GM23338 (cell line): ENCODE results near the gene CELSR1. TPM values are rescaled to one million over a fixed set of nuclear protein-coding genes. Genes with fewer than 3 reads are reported as not detected.

Experiments used
- ATAC-seq: fragments of 200-7000 bp; cut with Tn5 transposase; 3 replicates; pipeline ENCODE4 v1.9.1; 2020
- DNase-seq: peaks from one replicate; pipeline ENCODE4 v3.0.0-alpha.2; 2015; ENCODE audit warnings: low spot score
- H2AFZ ChIP-seq: fragments of 200-600 bp; sonication (generic); 2 replicates; pipeline ENCODE4 v1.8.0; 2016; ENCODE audit warnings: antibody characterized with exemption, mild to moderate bottlenecking, moderate library complexity
- H3F3A ChIP-seq: fragments of 200-600 bp; sonication (generic); replicated peaks from 2 replicates; pipeline ENCODE4 v1.8.0; 2017; ENCODE audit warnings: antibody characterized with exemption, mixed run types, low read depth
- H3K27ac ChIP-seq: fragments of 200-600 bp; sonication (generic); 2 replicates; pipeline ENCODE4 v1.6.1; 2016; ENCODE audit warnings: low read depth
- H3K27me3 ChIP-seq: fragments of 200-600 bp; sonication (generic); 2 replicates; pipeline ENCODE4 v1.8.0; 2016; ENCODE audit warnings: mild to moderate bottlenecking, mixed run types, moderate library complexity; ENCODE audit not compliant: insufficient read depth
- H3K36me3 ChIP-seq: fragments of 200-600 bp; sonication (generic); 2 replicates; pipeline ENCODE4 v1.8.0; 2016; ENCODE audit warnings: mild to moderate bottlenecking; ENCODE audit not compliant: insufficient read depth
- H3K4me1 ChIP-seq: fragments of 200-600 bp; sonication (generic); 2 replicates; pipeline ENCODE4 v1.8.0; 2016; ENCODE audit warnings: mild to moderate bottlenecking, moderate library complexity; ENCODE audit not compliant: insufficient read depth
- H3K4me2 ChIP-seq: fragments of 200-600 bp; sonication (generic); 2 replicates; pipeline ENCODE4 v1.7.1; 2017; ENCODE audit warnings: mixed run types
- H3K4me3 ChIP-seq: fragments of 200-600 bp; sonication (generic); 2 replicates; pipeline ENCODE4 v1.6.1; 2016; ENCODE audit warnings: mixed run types
- H3K79me2 ChIP-seq: fragments of 200-600 bp; sonication (generic); replicated peaks from 2 replicates; pipeline ENCODE4 v1.8.0; 2017; ENCODE audit warnings: mild to moderate bottlenecking; ENCODE audit not compliant: insufficient read depth
- H3K9me2 ChIP-seq: fragments of 200-600 bp; sonication (generic); 2 replicates; pipeline ENCODE4 v1.8.0; 2017; ENCODE audit not compliant: insufficient read depth
- H4K20me1 ChIP-seq: fragments of 200-600 bp; sonication (generic); replicated peaks from 2 replicates; pipeline ENCODE4 v1.8.0; 2017; ENCODE audit warnings: mild to moderate bottlenecking; ENCODE audit not compliant: insufficient read depth
- H3K27ac Mint-ChIP-seq: 2 replicates; pipeline ENCODE4 v1.8.0; 2020; ENCODE audit warnings: inconsistent platforms, mild to moderate bottlenecking, moderate library complexity, mixed read lengths
- H3K27me3 Mint-ChIP-seq: 3 replicates; pipeline ENCODE4 v1.8.0; 2022; ENCODE audit warnings: low read depth, mild to moderate bottlenecking, moderate library complexity, mixed read lengths, inconsistent platforms; ENCODE audit not compliant: insufficient read depth, poor library complexity
- H3K36me3 Mint-ChIP-seq: 3 replicates; pipeline ENCODE4 v1.8.0; 2021; ENCODE audit warnings: low read depth, mild to moderate bottlenecking, inconsistent platforms, moderate library complexity, mixed read lengths
- H3K4me1 Mint-ChIP-seq: 3 replicates; pipeline ENCODE4 v1.8.0; 2020; ENCODE audit warnings: mild to moderate bottlenecking, inconsistent platforms, mixed read lengths
- H3K4me3 Mint-ChIP-seq: 3 replicates; pipeline ENCODE4 v1.8.0; 2021; ENCODE audit warnings: moderate library complexity, mild to moderate bottlenecking, inconsistent platforms, mixed read lengths
- H3K9me3 Mint-ChIP-seq: 3 replicates; pipeline ENCODE4 v1.8.0; 2020; ENCODE audit warnings: moderate library complexity, mild to moderate bottlenecking, inconsistent platforms, mixed read lengths
- CREB1 ChIP-seq: fragments of 250-450 bp; sonication (Bioruptor Pico); IDR thresholded peaks from 2 replicates; pipeline ENCODE4 v1.5.0; 2020; ENCODE audit warnings: low read depth, mild to moderate bottlenecking, moderate library complexity
- EZH2 ChIP-seq: fragments of 200-600 bp; sonication (generic); IDR thresholded peaks from one replicate; pipeline ENCODE4 v1.8.0; 2017; ENCODE audit warnings: antibody characterized with exemption, mild to moderate bottlenecking, low read depth; ENCODE audit not compliant: unreplicated experiment
- JUNB ChIP-seq: IDR thresholded peaks from one replicate; pipeline ENCODE4 v1.6.1; 2016; ENCODE audit warnings: antibody characterized with exemption; ENCODE audit not compliant: unreplicated experiment
- NANOG ChIP-seq: IDR thresholded peaks from 2 replicates; pipeline ENCODE4 v1.6.1; 2016; ENCODE audit warnings: antibody characterized with exemption, borderline replicate concordance
- POLR2AphosphoS5 ChIP-seq: IDR thresholded peaks from 2 replicates; pipeline ENCODE4 v1.6.1; 2016; ENCODE audit warnings: antibody characterized with exemption, low read depth
- STAT1 ChIP-seq: IDR thresholded peaks from one replicate; pipeline ENCODE4 v1.6.1; 2016; ENCODE audit warnings: antibody characterized with exemption; ENCODE audit not compliant: unreplicated experiment
- ZNF114 ChIP-seq: fragments of 250-450 bp; sonication (Bioruptor Pico); IDR thresholded peaks from 2 replicates; pipeline ENCODE4 v1.5.0; 2020; ENCODE audit warnings: mild to moderate bottlenecking, moderate library complexity
- ZNF331 ChIP-seq: fragments of 250-450 bp; sonication (Bioruptor Pico); IDR thresholded peaks from 2 replicates; pipeline ENCODE4 v1.5.0; 2020; ENCODE audit warnings: low read depth, mild to moderate bottlenecking, moderate library complexity
- polyA plus RNA-seq: library from polyadenylated mRNA; unstranded; fragments of >200 nt; fragmentation: Nextera tagmentation; extraction: Ambion mirVana; gene quantifications from 2 replicates; pipeline ENCODE4 v1.2.1, GENCODE V29; 2016
- total RNA-seq: library from RNA; depleted of rRNA; stranded (reverse); fragments of >200 nt; shearing (Covaris generic); gene quantifications from 2 replicates; pipeline ENCODE4 v1.2.3, GENCODE V29; 2014
- TF ChIP-seq, protein P1 (sequence below), 2 experiments: fragments of 200-600 bp in 1 of 2; sonication (generic) in 1 of 2; conservative IDR thresholded peaks; 2 replicates each; pipeline versions ENCODE4 v1.5.1 to v1.6.1; 2016 to 2017; ENCODE audit warnings: antibody characterized with exemption in 2 of 2, low read depth in 2 of 2, mild to moderate bottlenecking in 2 of 2, moderate library complexity in 1 of 2
- TF ChIP-seq, protein P2 (sequence below): fragments of 250-450 bp; sonication (Bioruptor Pico); IDR thresholded peaks from 2 replicates; pipeline ENCODE4 v1.5.0; 2020; ENCODE audit warnings: mild to moderate bottlenecking, moderate library complexity
- TF ChIP-seq, protein P3 (sequence below): IDR thresholded peaks from 2 replicates; pipeline ENCODE4 v1.6.1; 2016; ENCODE audit warnings: antibody characterized with exemption
- TF ChIP-seq, protein P4 (sequence below): IDR thresholded peaks from one replicate; pipeline ENCODE4 v1.6.1; 2018; ENCODE audit warnings: antibody characterized with exemption; ENCODE audit not compliant: unreplicated experiment

Gene CELSR1
- total and polyA plus RNA-seq, 2 experiments from 2014 or later = 4.8 to 20.4 TPM

DNA sequence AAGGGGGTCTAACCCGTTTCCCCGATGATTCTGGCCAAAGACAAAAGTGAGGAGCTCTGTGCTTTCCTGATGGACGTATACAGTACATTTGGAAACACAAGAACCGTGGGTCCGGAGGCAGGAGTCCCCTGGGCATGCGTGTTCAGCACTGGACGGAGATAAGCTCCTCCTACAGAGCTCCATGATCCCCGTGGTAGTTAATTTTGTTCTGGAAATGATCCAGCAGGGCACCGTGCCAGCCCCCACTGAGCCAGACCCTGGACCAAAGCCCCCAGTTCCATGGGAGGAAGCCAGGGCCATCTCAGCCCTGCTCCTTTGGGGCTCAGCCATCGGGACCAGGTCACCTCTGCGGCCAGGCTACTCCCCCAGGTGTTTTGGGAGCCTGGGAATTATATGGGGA lies 118.6 kb downstream of the CELSR1 start:
- H3K27me3 ChIP-seq = no peaks in the 10 kb centered on the region

More for the DNA sequence above, 118.6 kb downstream of the CELSR1 start:
- H3K4me2 ChIP-seq = no peak overlapping the region
- Mint-ChIP-seq H3K4me3 (no peak overlapping the region), H3K36me3 (no peaks in the 10 kb centered on the region), H3K4me1 (no peaks in the 10 kb centered on the region), H3K9me3 (no peaks in the 10 kb centered on the region), H3K27ac (no peak overlapping the region), H3K27me3 (peaks cover 4% of the 10 kb centered on the region)
- no peak overlapping the region for H3K27ac ChIP-seq
- ATAC-seq = no peak
- TF ChIP-seq, protein P1, sequence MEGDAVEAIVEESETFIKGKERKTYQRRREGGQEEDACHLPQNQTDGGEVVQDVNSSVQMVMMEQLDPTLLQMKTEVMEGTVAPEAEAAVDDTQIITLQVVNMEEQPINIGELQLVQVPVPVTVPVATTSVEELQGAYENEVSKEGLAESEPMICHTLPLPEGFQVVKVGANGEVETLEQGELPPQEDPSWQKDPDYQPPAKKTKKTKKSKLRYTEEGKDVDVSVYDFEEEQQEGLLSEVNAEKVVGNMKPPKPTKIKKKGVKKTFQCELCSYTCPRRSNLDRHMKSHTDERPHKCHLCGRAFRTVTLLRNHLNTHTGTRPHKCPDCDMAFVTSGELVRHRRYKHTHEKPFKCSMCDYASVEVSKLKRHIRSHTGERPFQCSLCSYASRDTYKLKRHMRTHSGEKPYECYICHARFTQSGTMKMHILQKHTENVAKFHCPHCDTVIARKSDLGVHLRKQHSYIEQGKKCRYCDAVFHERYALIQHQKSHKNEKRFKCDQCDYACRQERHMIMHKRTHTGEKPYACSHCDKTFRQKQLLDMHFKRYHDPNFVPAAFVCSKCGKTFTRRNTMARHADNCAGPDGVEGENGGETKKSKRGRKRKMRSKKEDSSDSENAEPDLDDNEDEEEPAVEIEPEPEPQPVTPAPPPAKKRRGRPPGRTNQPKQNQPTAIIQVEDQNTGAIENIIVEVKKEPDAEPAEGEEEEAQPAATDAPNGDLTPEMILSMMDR (conservative IDR thresholded peaks at IDR 0.05; ENCODE audit: low read depth in 2 of 2) = no peak
- TF ChIP-seq, protein P2, sequence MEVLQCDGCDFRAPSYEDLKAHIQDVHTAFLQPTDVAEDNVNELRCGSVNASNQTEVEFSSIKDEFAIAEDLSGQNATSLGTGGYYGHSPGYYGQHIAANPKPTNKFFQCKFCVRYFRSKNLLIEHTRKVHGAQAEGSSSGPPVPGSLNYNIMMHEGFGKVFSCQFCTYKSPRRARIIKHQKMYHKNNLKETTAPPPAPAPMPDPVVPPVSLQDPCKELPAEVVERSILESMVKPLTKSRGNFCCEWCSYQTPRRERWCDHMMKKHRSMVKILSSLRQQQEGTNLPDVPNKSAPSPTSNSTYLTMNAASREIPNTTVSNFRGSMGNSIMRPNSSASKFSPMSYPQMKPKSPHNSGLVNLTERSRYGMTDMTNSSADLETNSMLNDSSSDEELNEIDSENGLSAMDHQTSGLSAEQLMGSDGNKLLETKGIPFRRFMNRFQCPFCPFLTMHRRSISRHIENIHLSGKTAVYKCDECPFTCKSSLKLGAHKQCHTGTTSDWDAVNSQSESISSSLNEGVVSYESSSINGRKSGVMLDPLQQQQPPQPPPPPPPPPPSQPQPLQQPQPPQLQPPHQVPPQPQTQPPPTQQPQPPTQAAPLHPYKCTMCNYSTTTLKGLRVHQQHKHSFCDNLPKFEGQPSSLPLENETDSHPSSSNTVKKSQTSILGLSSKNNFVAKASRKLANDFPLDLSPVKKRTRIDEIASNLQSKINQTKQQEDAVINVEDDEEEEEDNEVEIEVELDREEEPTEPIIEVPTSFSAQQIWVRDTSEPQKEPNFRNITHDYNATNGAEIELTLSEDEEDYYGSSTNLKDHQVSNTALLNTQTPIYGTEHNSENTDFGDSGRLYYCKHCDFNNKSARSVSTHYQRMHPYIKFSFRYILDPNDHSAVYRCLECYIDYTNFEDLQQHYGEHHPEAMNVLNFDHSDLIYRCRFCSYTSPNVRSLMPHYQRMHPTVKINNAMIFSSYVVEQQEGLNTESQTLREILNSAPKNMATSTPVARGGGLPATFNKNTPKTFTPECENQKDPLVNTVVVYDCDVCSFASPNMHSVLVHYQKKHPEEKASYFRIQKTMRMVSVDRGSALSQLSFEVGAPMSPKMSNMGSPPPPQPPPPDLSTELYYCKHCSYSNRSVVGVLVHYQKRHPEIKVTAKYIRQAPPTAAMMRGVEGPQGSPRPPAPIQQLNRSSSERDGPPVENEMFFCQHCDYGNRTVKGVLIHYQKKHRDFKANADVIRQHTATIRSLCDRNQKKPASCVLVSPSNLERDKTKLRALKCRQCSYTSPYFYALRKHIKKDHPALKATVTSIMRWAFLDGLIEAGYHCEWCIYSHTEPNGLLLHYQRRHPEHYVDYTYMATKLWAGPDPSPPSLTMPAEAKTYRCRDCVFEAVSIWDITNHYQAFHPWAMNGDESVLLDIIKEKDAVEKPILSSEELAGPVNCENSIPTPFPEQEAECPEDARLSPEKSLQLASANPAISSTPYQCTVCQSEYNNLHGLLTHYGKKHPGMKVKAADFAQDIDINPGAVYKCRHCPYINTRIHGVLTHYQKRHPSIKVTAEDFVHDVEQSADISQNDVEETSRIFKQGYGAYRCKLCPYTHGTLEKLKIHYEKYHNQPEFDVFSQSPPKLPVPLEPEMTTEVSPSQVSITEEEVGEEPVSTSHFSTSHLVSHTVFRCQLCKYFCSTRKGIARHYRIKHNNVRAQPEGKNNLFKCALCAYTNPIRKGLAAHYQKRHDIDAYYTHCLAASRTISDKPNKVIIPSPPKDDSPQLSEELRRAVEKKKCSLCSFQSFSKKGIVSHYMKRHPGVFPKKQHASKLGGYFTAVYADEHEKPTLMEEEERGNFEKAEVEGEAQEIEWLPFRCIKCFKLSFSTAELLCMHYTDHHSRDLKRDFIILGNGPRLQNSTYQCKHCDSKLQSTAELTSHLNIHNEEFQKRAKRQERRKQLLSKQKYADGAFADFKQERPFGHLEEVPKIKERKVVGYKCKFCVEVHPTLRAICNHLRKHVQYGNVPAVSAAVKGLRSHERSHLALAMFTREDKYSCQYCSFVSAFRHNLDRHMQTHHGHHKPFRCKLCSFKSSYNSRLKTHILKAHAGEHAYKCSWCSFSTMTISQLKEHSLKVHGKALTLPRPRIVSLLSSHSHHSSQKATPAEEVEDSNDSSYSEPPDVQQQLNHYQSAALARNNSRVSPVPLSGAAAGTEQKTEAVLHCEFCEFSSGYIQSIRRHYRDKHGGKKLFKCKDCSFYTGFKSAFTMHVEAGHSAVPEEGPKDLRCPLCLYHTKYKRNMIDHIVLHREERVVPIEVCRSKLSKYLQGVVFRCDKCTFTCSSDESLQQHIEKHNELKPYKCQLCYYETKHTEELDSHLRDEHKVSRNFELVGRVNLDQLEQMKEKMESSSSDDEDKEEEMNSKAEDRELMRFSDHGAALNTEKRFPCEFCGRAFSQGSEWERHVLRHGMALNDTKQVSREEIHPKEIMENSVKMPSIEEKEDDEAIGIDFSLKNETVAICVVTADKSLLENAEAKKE = no peak
- no peak for TF ChIP-seq ZNF331
- TF ChIP-seq, protein P3, sequence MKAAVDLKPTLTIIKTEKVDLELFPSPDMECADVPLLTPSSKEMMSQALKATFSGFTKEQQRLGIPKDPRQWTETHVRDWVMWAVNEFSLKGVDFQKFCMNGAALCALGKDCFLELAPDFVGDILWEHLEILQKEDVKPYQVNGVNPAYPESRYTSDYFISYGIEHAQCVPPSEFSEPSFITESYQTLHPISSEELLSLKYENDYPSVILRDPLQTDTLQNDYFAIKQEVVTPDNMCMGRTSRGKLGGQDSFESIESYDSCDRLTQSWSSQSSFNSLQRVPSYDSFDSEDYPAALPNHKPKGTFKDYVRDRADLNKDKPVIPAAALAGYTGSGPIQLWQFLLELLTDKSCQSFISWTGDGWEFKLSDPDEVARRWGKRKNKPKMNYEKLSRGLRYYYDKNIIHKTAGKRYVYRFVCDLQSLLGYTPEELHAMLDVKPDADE = no peak
- TF ChIP-seq, protein P4, sequence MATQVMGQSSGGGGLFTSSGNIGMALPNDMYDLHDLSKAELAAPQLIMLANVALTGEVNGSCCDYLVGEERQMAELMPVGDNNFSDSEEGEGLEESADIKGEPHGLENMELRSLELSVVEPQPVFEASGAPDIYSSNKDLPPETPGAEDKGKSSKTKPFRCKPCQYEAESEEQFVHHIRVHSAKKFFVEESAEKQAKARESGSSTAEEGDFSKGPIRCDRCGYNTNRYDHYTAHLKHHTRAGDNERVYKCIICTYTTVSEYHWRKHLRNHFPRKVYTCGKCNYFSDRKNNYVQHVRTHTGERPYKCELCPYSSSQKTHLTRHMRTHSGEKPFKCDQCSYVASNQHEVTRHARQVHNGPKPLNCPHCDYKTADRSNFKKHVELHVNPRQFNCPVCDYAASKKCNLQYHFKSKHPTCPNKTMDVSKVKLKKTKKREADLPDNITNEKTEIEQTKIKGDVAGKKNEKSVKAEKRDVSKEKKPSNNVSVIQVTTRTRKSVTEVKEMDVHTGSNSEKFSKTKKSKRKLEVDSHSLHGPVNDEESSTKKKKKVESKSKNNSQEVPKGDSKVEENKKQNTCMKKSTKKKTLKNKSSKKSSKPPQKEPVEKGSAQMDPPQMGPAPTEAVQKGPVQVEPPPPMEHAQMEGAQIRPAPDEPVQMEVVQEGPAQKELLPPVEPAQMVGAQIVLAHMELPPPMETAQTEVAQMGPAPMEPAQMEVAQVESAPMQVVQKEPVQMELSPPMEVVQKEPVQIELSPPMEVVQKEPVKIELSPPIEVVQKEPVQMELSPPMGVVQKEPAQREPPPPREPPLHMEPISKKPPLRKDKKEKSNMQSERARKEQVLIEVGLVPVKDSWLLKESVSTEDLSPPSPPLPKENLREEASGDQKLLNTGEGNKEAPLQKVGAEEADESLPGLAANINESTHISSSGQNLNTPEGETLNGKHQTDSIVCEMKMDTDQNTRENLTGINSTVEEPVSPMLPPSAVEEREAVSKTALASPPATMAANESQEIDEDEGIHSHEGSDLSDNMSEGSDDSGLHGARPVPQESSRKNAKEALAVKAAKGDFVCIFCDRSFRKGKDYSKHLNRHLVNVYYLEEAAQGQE = no peak
- TF ChIP-seq ZNF114 (CRISPR knock-in tag) = no peak
- no peak for TF ChIP-seq CREB1 (CRISPR knock-in tag)
- no peak for TF ChIP-seq EZH2
- no peak for TF ChIP-seq POLR2AphosphoS5
- TF ChIP-seq STAT1 = no peak
- no peak for TF ChIP-seq JUNB
- TF ChIP-seq NANOG = no peak
- no peaks in the 10 kb centered on the region for H3K79me2 ChIP-seq
- no peaks in the 10 kb centered on the region for H4K20me1 ChIP-seq
- no peaks in the 10 kb centered on the region for H3K36me3 ChIP-seq
- no peaks in the 10 kb centered on the region for H3F3A ChIP-seq
- H3K4me3 ChIP-seq = no peak overlapping the region
- DNase-seq = no peak
- H3K4me1 ChIP-seq = no peaks in the 10 kb centered on the region
- H2AFZ ChIP-seq = no peak overlapping the region
- no peaks in the 10 kb centered on the region for H3K9me2 ChIP-seq
